ENCODE data around the gene RBCK1. TPM values are rescaled to one million over a fixed set of nuclear protein-coding genes. Genes with fewer than 3 reads are reported as not detected.

Gene RBCK1
- total and polyA plus RNA-seq, 10 of the 15 experiments (the other 5 are each of a cell fraction or from before 2014, with no cell fraction given) = 14.1 to 99.7 (median 76.0) TPM

DNA sequence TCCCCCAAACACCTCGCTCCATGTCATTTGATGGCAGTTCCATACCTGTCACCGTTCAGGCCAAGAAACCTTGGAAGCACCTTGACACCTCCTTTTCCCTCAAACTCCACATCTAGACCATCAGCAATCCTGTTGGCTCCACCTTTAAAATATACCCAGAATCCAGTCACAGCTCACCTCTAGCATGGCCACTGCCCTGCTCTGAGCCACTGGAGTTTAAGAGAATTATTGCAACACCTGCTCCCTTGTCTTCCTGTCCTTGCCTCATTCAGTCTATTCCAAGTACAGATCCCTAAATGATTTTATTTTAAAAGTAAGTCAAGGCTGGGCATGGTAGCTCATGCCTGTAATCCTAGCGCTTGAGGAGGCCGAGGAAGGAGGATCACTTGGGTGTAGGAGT is 39.2 kb upstream of the RBCK1 start:
- no peaks in the 10 kb centered on the region for H4K20me1 ChIP-seq (ENCODE audit: control insufficient read depth, insufficient read depth)
- H3K36me3 ChIP-seq (ENCODE audit: control insufficient read depth in 2 of 2, insufficient read depth in 2 of 2, low read length in 1 of 2) = no peaks in the 10 kb centered on the region
- H3K27me3 ChIP-seq (replicated peaks in 1 of 2; ENCODE audit: control insufficient read depth in 2 of 2, insufficient read depth in 2 of 2, low read length in 1 of 2) = no peaks in the 10 kb centered on the region
- H3K4me1 ChIP-seq (ENCODE audit: control insufficient read depth, insufficient read depth, low read length) = peaks cover 11% of the 10 kb centered on the region
- TF ChIP-seq, protein P1, sequence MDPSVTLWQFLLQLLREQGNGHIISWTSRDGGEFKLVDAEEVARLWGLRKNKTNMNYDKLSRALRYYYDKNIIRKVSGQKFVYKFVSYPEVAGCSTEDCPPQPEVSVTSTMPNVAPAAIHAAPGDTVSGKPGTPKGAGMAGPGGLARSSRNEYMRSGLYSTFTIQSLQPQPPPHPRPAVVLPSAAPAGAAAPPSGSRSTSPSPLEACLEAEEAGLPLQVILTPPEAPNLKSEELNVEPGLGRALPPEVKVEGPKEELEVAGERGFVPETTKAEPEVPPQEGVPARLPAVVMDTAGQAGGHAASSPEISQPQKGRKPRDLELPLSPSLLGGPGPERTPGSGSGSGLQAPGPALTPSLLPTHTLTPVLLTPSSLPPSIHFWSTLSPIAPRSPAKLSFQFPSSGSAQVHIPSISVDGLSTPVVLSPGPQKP (IDR thresholded peaks at IDR 0.05; ENCODE audit: low read depth, low read length) = no peak
- TF ChIP-seq HSF1 (IDR thresholded peaks at IDR 0.05; ENCODE audit: low read depth, low read length) = no peak
- ChIA-PET RAD21 (ENCODE audit: unreplicated experiment) (no interaction called here), POLR2A (no interaction called here), CTCF (interaction anchor here (1.3 kb wide), 1 partner anchor 23 kb away, joined by 4 read pairs; no protein-coding TSS in a partner anchor), SMC1A (ENCODE audit: uncharacterized antibody, unreplicated experiment) (interaction anchor here (1.3 kb wide), 1 partner anchor 109 kb away, joined by 3 read pairs; no protein-coding TSS in a partner anchor)
- no peak overlapping the region for H3K27ac ChIP-seq (ENCODE audit: control insufficient read depth, insufficient read depth)
- H3K4me3 ChIP-seq = no peak overlapping the region
- DNase-seq (ENCODE audit: low read depth, low spot score) (no peak), ATAC-seq (no peak), FAIRE-seq (no peak)
- no peaks in the 10 kb centered on the region for H3K9me3 ChIP-seq (replicated peaks; ENCODE audit: control insufficient read depth, insufficient read depth, low read length)
- no peak overlapping the region for H3K4me2 ChIP-seq (ENCODE audit: control insufficient read depth, insufficient read depth)
- BruUV-seq (replicated peaks) = no TSS peak
- no peak overlapping the region for H3K9ac ChIP-seq (ENCODE audit: control insufficient read depth, insufficient read depth, low read length)
- intact Hi-C loops (cut with micrococcal nuclease; ENCODE audit: unreplicated experiment) = no loop called here
- no peaks in the 10 kb centered on the region for H3K79me2 ChIP-seq (ENCODE audit: control insufficient read depth, insufficient read depth, low read length)
- in situ Hi-C loops (cut with MboI) = no loop called here
- WGBS (ENCODE audit: insufficient coverage, insufficient replicate concordance, low lambda C conversion rate, missing lambda C conversion rate) = 94% methylated on average over 4 of the region's 4 CpGs
- no peak overlapping the region for H2AFZ ChIP-seq (ENCODE audit: control insufficient read depth, low read depth, low read length)

GRCh38 chr20:370151-370600 is 37.9 kb upstream of the RBCK1 start:
- no peak for DNase-seq (ENCODE audit: low read depth, low spot score)
- SMC1A ChIA-PET (ENCODE audit: uncharacterized antibody, unreplicated experiment) = interaction anchor here (1.0 to 1.3 kb wide), 2 partner anchors 12 to 108 kb away, joined by 3 read pairs; no protein-coding TSS in a partner anchor
- Histone ChIP-seq H2AFZ (ENCODE audit: control insufficient read depth, low read depth, low read length) (no peak overlapping the region), H3K79me2 (ENCODE audit: control insufficient read depth, insufficient read depth, low read length) (no peaks in the 10 kb centered on the region), H3K4me2 (ENCODE audit: control insufficient read depth, insufficient read depth) (no peak overlapping the region), H3K36me3 (ENCODE audit: control insufficient read depth in 2 of 2, insufficient read depth in 2 of 2, low read length in 1 of 2) (no peaks in the 10 kb centered on the region), H3K4me3 (no peak overlapping the region), H3K9ac (ENCODE audit: control insufficient read depth, insufficient read depth, low read length) (no peak overlapping the region), H4K20me1 (ENCODE audit: control insufficient read depth, insufficient read depth) (no peaks in the 10 kb centered on the region), H3K27ac (ENCODE audit: control insufficient read depth, insufficient read depth) (no peak overlapping the region), H3K9me3 (replicated peaks; ENCODE audit: control insufficient read depth, insufficient read depth, low read length) (no peaks in the 10 kb centered on the region), H3K4me1 (ENCODE audit: control insufficient read depth, insufficient read depth, low read length) (peaks cover 10% of the 10 kb centered on the region), H3K27me3 (replicated peaks in 1 of 2; ENCODE audit: control insufficient read depth in 2 of 2, insufficient read depth in 2 of 2, low read length in 1 of 2) (no peaks in the 10 kb centered on the region)
- WGBS (ENCODE audit: insufficient coverage, insufficient replicate concordance, low lambda C conversion rate, missing lambda C conversion rate) = 88% methylated on average over 7 of the region's 7 CpGs
- CTCF ChIA-PET = no interaction called here
- RAD21 ChIA-PET (ENCODE audit: unreplicated experiment) = no interaction called here
- FAIRE-seq = no peak
- intact Hi-C loops (cut with micrococcal nuclease; ENCODE audit: unreplicated experiment) = no loop called here
- in situ Hi-C loops (cut with MboI) = no loop called here
- TF ChIP-seq NR2F1 (conservative IDR thresholded peaks at IDR 0.05) (no peak), RELA (IDR thresholded peaks at IDR 0.05; ENCODE audit: borderline replicate concordance, partially characterized antibody) (no peak)
- no peak for ATAC-seq
- POLR2A ChIA-PET = interaction anchor here (0.6 kb wide), 1 partner anchor 77 kb away, joined by 4 read pairs; no protein-coding TSS in a partner anchor
- BruUV-seq (replicated peaks) = no TSS peak

All from GM12878 (cell line).